GM12873 (cell line): ENCODE results near the gene SMAGP.

Experiments
- TF ChIP-seq, protein P1 (sequence below): IDR thresholded peaks from 2 replicates; pipeline ENCODE4 v1.5.1; 2012; ENCODE audit warnings: low read depth, mild to moderate bottlenecking, moderate library complexity, low read length, control low read depth; ENCODE audit not compliant: insufficient read depth; ENCODE audit errors: missing control alignments

The SMAGP gene

GRCh38 chr12:51224625-51225024 lies 45.6 kb downstream of the SMAGP start:
- TF ChIP-seq, protein P1, sequence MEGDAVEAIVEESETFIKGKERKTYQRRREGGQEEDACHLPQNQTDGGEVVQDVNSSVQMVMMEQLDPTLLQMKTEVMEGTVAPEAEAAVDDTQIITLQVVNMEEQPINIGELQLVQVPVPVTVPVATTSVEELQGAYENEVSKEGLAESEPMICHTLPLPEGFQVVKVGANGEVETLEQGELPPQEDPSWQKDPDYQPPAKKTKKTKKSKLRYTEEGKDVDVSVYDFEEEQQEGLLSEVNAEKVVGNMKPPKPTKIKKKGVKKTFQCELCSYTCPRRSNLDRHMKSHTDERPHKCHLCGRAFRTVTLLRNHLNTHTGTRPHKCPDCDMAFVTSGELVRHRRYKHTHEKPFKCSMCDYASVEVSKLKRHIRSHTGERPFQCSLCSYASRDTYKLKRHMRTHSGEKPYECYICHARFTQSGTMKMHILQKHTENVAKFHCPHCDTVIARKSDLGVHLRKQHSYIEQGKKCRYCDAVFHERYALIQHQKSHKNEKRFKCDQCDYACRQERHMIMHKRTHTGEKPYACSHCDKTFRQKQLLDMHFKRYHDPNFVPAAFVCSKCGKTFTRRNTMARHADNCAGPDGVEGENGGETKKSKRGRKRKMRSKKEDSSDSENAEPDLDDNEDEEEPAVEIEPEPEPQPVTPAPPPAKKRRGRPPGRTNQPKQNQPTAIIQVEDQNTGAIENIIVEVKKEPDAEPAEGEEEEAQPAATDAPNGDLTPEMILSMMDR, result no peak

DNA sequence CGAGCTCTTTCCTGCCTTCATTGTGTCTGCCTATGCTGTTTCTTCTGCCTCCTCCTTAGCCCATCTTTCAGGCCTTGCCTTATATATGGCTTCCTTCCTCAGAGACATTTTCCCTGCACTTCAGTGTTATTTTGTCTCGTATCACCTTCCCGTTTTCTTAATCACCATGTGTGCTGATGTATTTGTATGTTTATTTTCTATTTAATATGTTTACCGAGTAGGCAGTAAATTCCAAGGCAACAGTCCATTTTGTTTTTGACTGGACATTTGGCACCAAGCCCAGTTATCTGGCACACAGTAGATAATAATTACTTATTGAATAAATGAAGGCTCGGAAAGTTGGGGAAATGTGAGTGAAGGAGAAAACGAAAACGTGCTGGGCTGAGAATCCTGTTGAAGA lies 47.8 kb downstream of the SMAGP start:
- TF ChIP-seq, protein P1, result no peak

DNA sequence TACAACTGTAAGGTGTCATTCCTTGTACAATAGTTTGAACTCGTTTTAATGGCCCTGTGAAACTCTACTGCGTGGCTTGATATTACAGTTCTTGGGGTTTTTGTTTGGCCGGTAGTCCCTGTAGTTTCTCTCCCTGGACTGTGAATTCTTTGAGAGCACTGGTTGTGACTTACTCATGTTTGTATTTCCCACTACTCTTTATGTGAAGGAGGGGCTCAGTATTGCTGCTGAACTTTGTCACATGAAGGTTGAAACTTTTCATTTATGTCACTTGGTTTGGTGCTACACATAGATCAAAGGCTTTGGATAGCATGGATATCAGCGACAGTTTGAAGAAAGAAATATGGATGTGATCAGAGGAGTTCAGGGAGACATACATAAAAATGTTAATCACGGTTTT lies 50.9 kb downstream of the SMAGP start:
- TF ChIP-seq, protein P1, result no peak

GRCh38 chr12:51218607-51219161 lies 51.5 kb downstream of the SMAGP start:
- TF ChIP-seq, protein P1, result no peak

DNA sequence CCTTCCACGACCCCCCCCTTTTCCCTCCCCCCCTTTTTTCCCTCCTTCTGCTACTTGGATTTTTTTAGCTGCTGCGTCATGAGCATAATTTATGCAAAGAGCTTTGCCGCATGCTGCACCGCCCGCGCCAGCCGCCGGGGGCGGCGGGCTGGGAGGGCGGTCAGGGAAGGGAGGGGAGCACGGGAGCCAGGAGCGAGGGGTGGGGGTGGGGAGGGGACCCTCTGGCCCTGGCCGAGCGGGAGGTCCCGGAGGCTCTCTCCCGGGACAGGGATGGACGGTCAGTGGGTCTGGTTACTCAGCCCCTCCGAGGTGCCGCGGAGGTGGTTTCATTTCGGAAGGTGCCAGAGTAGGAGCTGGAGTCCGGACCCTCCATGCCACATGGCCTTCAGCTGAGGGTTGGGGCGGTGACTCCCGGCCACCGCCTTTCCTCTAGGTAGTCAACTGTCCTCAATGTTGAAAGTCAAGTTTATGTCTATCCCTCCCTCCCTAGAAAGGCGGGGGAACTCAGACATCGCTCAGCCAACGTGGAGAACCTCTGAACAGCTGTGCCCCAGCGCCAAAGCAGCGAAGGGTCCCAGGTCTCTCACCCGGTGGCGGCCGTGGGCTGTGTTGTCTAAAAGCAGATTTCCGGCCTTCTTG lies 52.1 kb downstream of the SMAGP start, which contains the start of gene POU6F1:
Gene POU6F1, minus strand, starts transcription at position 95 of the 639 bp plus-strand sequence. CDS start 11,226 bp downstream, outside the sequence.
- TF ChIP-seq, protein P1, result peak; percentile 58

GRCh38 chr12:51217133-51217967 lies 52.9 kb downstream of the SMAGP start:
- TF ChIP-seq, protein P1, result peak; percentile 51

DNA sequence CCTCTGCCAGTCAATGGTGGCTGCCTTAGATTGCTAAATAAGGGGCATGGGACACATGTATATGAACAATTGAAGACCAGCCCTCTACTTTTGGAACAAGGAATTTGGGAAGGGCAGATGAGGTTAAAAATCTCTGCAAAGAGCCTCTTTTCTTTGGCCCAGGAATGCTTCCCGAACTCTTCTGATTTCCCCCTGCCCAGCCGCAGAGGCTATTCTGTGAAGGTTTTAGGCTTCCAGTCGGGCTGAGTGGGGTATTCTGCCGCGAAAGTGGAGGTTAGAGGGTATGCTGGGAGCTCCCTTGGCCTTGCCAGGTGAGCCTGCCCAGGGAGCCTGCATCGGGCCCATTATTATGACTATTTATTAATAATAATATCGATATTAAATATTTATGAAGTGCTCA lies 53.6 kb downstream of the SMAGP start:
- TF ChIP-seq, protein P1, result no peak
